ENCODE measurements around the gene ANKMY1. TPM values are rescaled to one million over a fixed set of nuclear protein-coding genes. Genes with fewer than 3 reads are reported as not detected.

The ANKMY1 gene
- total and polyA plus RNA-seq, 4 donors, result 9.3 to 34.8 (median 14.8) TPM

GRCh38 chr2:240446664-240447175, 111.1 kb downstream of the ANKMY1 start:
- Histone ChIP-seq H3K9me3 (ENCODE audit: control insufficient read depth in 4 of 4, insufficient read depth in 3 of 4, low read length in 3 of 4) (no peaks in the 10 kb centered on the region), H3K27me3 (ENCODE audit: control insufficient read depth in 3 of 3, insufficient read depth in 3 of 3, low read length in 2 of 3) (peaks cover 0 to 2% (median 0%) of the 10 kb centered on the region in 3 donors), H3K4me1 (ENCODE audit: control insufficient read depth in 5 of 5, insufficient read depth in 5 of 5, low read length in 5 of 5) (peaks cover 0 to 3% (median under 1%) of the 10 kb centered on the region in 5 donors), H3K4me3 (no peak overlapping the region), H3K36me3 (ENCODE audit: control insufficient read depth in 4 of 4, insufficient read depth in 4 of 4, low read length in 4 of 4) (no peaks in the 10 kb centered on the region), H3K9ac (ENCODE audit: insufficient read depth in 1 of 2, low read length in 2 of 2) (no peak overlapping the region), H3K27ac (ENCODE audit: low read depth in 1 of 2, low read length in 1 of 2) (no peak overlapping the region)
- WGBS, 2 donors, result 87 to 93% methylated on average over 12 of the region's 12 CpGs
- no peak for DNase-seq
- no peak for ATAC-seq (ENCODE audit: insufficient read depth, low FRiP score)
- no peak for TF ChIP-seq CTCF (IDR thresholded peaks at IDR 0.05; ENCODE audit: control extremely low read depth, extremely low read depth)

DNA sequence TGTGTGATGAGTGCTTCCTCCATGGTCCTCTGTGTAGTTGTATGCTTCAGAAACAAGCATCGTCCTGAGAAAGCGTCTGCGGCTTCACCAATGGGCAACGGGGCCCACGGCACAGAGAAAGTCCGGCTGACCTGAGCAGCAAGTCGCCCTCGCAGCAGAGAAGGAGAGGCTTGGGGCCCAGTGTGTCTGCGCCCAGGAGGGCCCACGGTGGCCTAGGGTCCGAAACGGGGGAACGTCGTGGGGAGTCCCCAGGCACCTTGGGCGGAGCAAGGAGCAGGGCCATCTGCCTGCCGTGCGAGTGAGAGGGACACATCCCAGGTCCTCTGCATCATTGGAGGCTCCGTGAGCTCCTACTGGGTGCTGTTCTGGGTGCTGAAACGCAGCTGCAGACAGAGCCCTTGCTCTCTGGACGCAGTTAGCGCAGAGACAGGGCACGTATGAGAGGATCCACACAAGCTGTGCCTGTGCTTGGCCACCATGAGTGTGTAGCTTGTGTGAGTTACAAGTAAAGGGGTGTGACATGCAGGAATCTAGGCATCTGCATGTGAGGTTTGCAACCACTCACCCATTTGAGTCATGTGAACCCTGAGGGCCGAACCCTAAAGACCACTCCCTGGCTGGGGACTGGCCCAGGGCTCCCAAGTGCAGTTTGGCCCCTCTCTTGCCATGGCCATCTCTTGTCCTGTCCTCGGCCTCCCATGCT, 111.7 kb downstream of the ANKMY1 start:
- H3K27me3 ChIP-seq (ENCODE audit: control insufficient read depth in 3 of 3, insufficient read depth in 3 of 3, low read length in 2 of 3), result no peaks in the 10 kb centered on the region
- no peak overlapping the region for H3K27ac ChIP-seq (ENCODE audit: low read depth in 1 of 2, low read length in 1 of 2)
- H3K9ac ChIP-seq (ENCODE audit: insufficient read depth in 1 of 2, low read length in 2 of 2), result no peak overlapping the region
- no peak for TF ChIP-seq CTCF (IDR thresholded peaks at IDR 0.05; ENCODE audit: control extremely low read depth, extremely low read depth)
- no peaks in the 10 kb centered on the region for H3K4me1 ChIP-seq (ENCODE audit: control insufficient read depth in 5 of 5, insufficient read depth in 5 of 5, low read length in 5 of 5)
- ATAC-seq (ENCODE audit: insufficient read depth, low FRiP score), result no peak
- no peaks in the 10 kb centered on the region for H3K36me3 ChIP-seq (ENCODE audit: control insufficient read depth in 4 of 4, insufficient read depth in 4 of 4, low read length in 4 of 4)
- no peaks in the 10 kb centered on the region for H3K9me3 ChIP-seq (ENCODE audit: control insufficient read depth in 4 of 4, insufficient read depth in 3 of 4, low read length in 3 of 4)
- WGBS, 2 donors, result 79 to 82% methylated on average over 24 of the region's 24 CpGs
- DNase-seq, result no peak
- no peak overlapping the region for H3K4me3 ChIP-seq

GRCh38 chr2:240444464-240444863, 113.3 kb downstream of the ANKMY1 start:
- Histone ChIP-seq H3K36me3 (ENCODE audit: control insufficient read depth in 4 of 4, insufficient read depth in 4 of 4, low read length in 4 of 4) (no peaks in the 10 kb centered on the region), H3K9me3 (ENCODE audit: control insufficient read depth in 4 of 4, insufficient read depth in 3 of 4, low read length in 3 of 4) (no peaks in the 10 kb centered on the region), H3K4me3 (no peak overlapping the region), H3K4me1 (ENCODE audit: control insufficient read depth in 5 of 5, insufficient read depth in 5 of 5, low read length in 5 of 5) (no peaks in the 10 kb centered on the region), H3K27ac (ENCODE audit: low read depth in 1 of 2, low read length in 1 of 2) (no peak overlapping the region), H3K9ac (ENCODE audit: insufficient read depth in 1 of 2, low read length in 2 of 2) (no peak overlapping the region), H3K27me3 (ENCODE audit: control insufficient read depth in 3 of 3, insufficient read depth in 3 of 3, low read length in 2 of 3) (no peaks in the 10 kb centered on the region)
- no peak for DNase-seq
- no peak for ATAC-seq (ENCODE audit: insufficient read depth, low FRiP score)
- WGBS, 2 donors, result 91 to 93% methylated on average over 16 of the region's 16 CpGs
- TF ChIP-seq CTCF (IDR thresholded peaks at IDR 0.05; ENCODE audit: control extremely low read depth, extremely low read depth), result no peak
